Keratinocyte (primary cell): ENCODE results near the gene SLAMF8.

Source experiments
- CTCF ChIP-seq, 3 experiments: IDR thresholded peaks in 1 of 3; conservative IDR thresholded peaks in 1 of 3; optimal IDR thresholded peaks in 1 of 3; 2 replicates in 2 of 3; 3 replicates in 1 of 3; pipeline versions ENCODE3 to v1.5.1; 2011; ENCODE audit warnings: low read length in 3 of 3, mild to moderate bottlenecking in 3 of 3, moderate library complexity in 2 of 3, control low read depth in 1 of 3, inconsistent platforms in 1 of 3; ENCODE audit not compliant: insufficient read depth in 2 of 3; ENCODE audit errors: extremely low read depth in 1 of 3
- EZH2 ChIP-seq: IDR thresholded peaks from one replicate; pipeline ENCODE4 v1.6.1; 2012; ENCODE audit warnings: inconsistent platforms, mild to moderate bottlenecking, low read length, moderate library complexity

GRCh38 chr1:159881622-159882526 is 55.2 kb downstream of the SLAMF8 start:
- TF ChIP-seq CTCF (optimal IDR thresholded peaks at IDR 0.05 in 1 of 3, IDR thresholded peaks at IDR 0.05 in 1 of 3, conservative IDR thresholded peaks at IDR 0.05 in 1 of 3; ENCODE audit: extremely low read depth in 1 of 3, insufficient read depth in 2 of 3, low read length in 3 of 3) (no peak), EZH2 (no peak)
